Endodermal cell (in vitro differentiated cells): ENCODE data around the gene HYAL2. TPM values are rescaled to one million over a fixed set of nuclear protein-coding genes. Genes with fewer than 3 reads are reported as not detected.

Source experiments
- DNase-seq: peaks from one replicate; pipeline ENCODE4 v3.0.0-alpha.2; 2017
- H3K27ac ChIP-seq: 2 replicates; pipeline ENCODE4 v1.5.1; 2013; ENCODE audit warnings: mild to moderate bottlenecking, low read depth, low read length, moderate library complexity
- H3K27me3 ChIP-seq: 2 replicates; pipeline ENCODE4 v1.6.1; 2013; ENCODE audit warnings: mild to moderate bottlenecking, low read length, moderate library complexity; ENCODE audit not compliant: insufficient read depth, control insufficient read depth, poor library complexity, severe bottlenecking
- H3K36me3 ChIP-seq: 2 replicates; pipeline ENCODE4 v1.7.0; 2013; ENCODE audit warnings: mild to moderate bottlenecking, low read length, moderate library complexity; ENCODE audit not compliant: control insufficient read depth, insufficient read depth
- H3K4me1 ChIP-seq: one replicate; pipeline ENCODE4 v1.7.0; 2013; ENCODE audit warnings: low read length; ENCODE audit not compliant: control insufficient read depth, insufficient read depth
- H3K4me3 ChIP-seq: 2 replicates; pipeline ENCODE4 v1.5.1; 2013; ENCODE audit warnings: mild to moderate bottlenecking, low read length, moderate library complexity
- H3K9ac ChIP-seq: 2 replicates; pipeline ENCODE4 v1.6.1; 2013; ENCODE audit warnings: mild to moderate bottlenecking, low read length, moderate library complexity; ENCODE audit not compliant: poor library complexity, severe bottlenecking; ENCODE audit errors: extremely low read depth
- H3K9me3 ChIP-seq: 2 replicates; pipeline ENCODE4 v1.6.1; 2013; ENCODE audit warnings: mild to moderate bottlenecking, low read length, moderate library complexity; ENCODE audit not compliant: control insufficient read depth
- H3K27ac Mint-ChIP-seq: 2 replicates; pipeline ENCODE4 v1.8.0; 2020; ENCODE audit warnings: mixed read lengths
- H3K27me3 Mint-ChIP-seq: 2 replicates; pipeline ENCODE4 v1.8.0; 2021; ENCODE audit warnings: mild to moderate bottlenecking, mixed read lengths; ENCODE audit not compliant: insufficient read depth
- H3K36me3 Mint-ChIP-seq: 2 replicates; pipeline ENCODE4 v1.8.0; 2020; ENCODE audit warnings: low read depth, mixed read lengths
- H3K4me1 Mint-ChIP-seq: 2 replicates; pipeline ENCODE4 v1.8.0; 2020; ENCODE audit warnings: mixed read lengths
- H3K4me3 Mint-ChIP-seq: 2 replicates; pipeline ENCODE4 v1.8.0; 2020; ENCODE audit warnings: mild to moderate bottlenecking, moderate library complexity, mixed read lengths
- H3K9me3 Mint-ChIP-seq: 2 replicates; pipeline ENCODE4 v1.8.0; 2020; ENCODE audit warnings: mild to moderate bottlenecking, mixed read lengths
- WGBS, 2 experiments: methylation state at CpG; one replicate each; pipeline versions ENCODE4 v1.1.5 to v1.1.7; 2013; ENCODE audit warnings: missing lambda C conversion rate in 2 of 2, mixed read lengths in 1 of 2; ENCODE audit not compliant: insufficient coverage in 1 of 2, insufficient read length in 1 of 2; 5-methylcytosine and 5-hydroxymethylcytosine counted together
- total RNA-seq, 2 donors: library from RNA; stranded (reverse); fragmentation: NEBNext Ultra II Directional in 1 of 2; extraction: Animal tissue kit (Norgen Biotek cat#: 25700) in 1 of 2; gene quantifications; 2 replicates in 1 of 2; 3 replicates in 1 of 2; pipeline ENCODE4 v1.2.1, GENCODE V29; 2021
- TF ChIP-seq, protein P1 (sequence below): fragments of 200-600 bp; sonication (generic); conservative IDR thresholded peaks from 2 replicates; pipeline ENCODE4 v1.5.0; 2021; ENCODE audit warnings: antibody characterized with exemption, mild to moderate bottlenecking

Gene HYAL2
- total RNA-seq, 2 donors from 2014 or later = 55.3 to 61.1 TPM

DNA sequence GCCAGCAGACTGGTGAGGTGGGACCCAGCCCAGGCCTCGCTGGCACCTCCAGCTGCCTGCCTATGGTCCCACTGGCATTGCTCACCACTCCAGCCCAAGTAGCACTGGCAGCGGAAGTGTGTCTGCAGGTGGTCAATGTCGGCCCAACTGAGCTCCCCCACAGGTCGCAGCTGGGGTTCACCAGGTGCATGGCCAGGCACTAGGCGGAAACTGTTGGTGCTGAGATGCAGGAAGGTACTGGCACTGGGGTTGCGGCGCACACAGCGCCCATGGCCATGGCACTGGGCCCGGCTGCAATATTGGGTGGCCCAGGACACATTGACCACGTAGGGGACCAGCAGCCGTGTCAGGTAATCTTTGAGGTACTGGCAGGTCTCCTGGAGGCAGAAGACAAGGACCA lies 4.4 kb downstream of the HYAL2 start:
- no peak for DNase-seq
- Histone ChIP-seq H3K27ac (no peak overlapping the region), H3K9ac (no peak overlapping the region), H3K4me3 (no peak overlapping the region), H3K27me3 (no peaks in the 10 kb centered on the region), H3K9me3 (no peaks in the 10 kb centered on the region), H3K4me1 (peaks cover 17% of the 10 kb centered on the region), H3K36me3 (peaks cover 31% of the 10 kb centered on the region)
- peaks cover 58% of the 10 kb centered on the region for H3K36me3 Mint-ChIP-seq
- H3K4me1 Mint-ChIP-seq = peaks cover 22% of the 10 kb centered on the region
- no peak overlapping the region for H3K27ac Mint-ChIP-seq
- WGBS, 2 experiments = 95 to 100% methylated on average over 8 to 11 of the region's 11 CpGs
- no peaks in the 10 kb centered on the region for H3K27me3 Mint-ChIP-seq
- peaks cover 10% of the 10 kb centered on the region for H3K9me3 Mint-ChIP-seq
- TF ChIP-seq, protein P1, sequence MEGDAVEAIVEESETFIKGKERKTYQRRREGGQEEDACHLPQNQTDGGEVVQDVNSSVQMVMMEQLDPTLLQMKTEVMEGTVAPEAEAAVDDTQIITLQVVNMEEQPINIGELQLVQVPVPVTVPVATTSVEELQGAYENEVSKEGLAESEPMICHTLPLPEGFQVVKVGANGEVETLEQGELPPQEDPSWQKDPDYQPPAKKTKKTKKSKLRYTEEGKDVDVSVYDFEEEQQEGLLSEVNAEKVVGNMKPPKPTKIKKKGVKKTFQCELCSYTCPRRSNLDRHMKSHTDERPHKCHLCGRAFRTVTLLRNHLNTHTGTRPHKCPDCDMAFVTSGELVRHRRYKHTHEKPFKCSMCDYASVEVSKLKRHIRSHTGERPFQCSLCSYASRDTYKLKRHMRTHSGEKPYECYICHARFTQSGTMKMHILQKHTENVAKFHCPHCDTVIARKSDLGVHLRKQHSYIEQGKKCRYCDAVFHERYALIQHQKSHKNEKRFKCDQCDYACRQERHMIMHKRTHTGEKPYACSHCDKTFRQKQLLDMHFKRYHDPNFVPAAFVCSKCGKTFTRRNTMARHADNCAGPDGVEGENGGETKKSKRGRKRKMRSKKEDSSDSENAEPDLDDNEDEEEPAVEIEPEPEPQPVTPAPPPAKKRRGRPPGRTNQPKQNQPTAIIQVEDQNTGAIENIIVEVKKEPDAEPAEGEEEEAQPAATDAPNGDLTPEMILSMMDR = no peak
- peak overlapping the region; percentile 87 for H3K4me3 Mint-ChIP-seq

DNA sequence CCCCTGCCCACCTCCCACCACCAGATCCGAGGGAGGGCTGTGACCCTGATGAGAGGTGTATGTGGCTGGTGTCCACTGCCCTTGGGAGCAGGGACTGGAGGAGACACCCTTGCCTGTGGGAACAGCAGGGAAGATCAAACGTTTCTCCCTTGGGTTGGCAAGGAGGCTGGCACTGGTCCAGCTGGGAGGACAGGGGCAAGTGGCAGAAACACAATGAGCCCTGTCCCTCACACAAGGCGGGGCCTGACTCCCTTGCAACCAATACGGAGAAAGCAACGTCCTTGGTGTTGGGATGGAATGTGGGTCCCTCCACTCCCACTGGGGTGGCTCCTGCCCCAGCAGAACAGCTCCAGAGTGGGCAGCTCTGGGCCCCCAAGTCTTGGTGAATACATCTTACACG lies 5.2 kb downstream of the HYAL2 start:
- no peaks in the 10 kb centered on the region for H3K27me3 Mint-ChIP-seq
- no peak overlapping the region for H3K27ac ChIP-seq
- H3K9ac ChIP-seq = no peak overlapping the region
- 93 to 95% methylated on average over 5 to 6 of the region's 6 CpGs for WGBS, 2 experiments
- H3K9me3 ChIP-seq = no peaks in the 10 kb centered on the region
- H3K27me3 ChIP-seq = no peaks in the 10 kb centered on the region
- peaks cover 31% of the 10 kb centered on the region for H3K36me3 ChIP-seq
- H3K4me1 Mint-ChIP-seq = peaks cover 16% of the 10 kb centered on the region
- TF ChIP-seq, protein P1 = no peak
- DNase-seq = peak; percentile 43
- peaks cover 16% of the 10 kb centered on the region for H3K9me3 Mint-ChIP-seq
- peaks cover 12% of the 10 kb centered on the region for H3K4me1 ChIP-seq
- no peak overlapping the region for H3K27ac Mint-ChIP-seq
- H3K4me3 ChIP-seq = no peak overlapping the region
- peaks cover 59% of the 10 kb centered on the region for H3K36me3 Mint-ChIP-seq
- no peak overlapping the region for H3K4me3 Mint-ChIP-seq

DNA sequence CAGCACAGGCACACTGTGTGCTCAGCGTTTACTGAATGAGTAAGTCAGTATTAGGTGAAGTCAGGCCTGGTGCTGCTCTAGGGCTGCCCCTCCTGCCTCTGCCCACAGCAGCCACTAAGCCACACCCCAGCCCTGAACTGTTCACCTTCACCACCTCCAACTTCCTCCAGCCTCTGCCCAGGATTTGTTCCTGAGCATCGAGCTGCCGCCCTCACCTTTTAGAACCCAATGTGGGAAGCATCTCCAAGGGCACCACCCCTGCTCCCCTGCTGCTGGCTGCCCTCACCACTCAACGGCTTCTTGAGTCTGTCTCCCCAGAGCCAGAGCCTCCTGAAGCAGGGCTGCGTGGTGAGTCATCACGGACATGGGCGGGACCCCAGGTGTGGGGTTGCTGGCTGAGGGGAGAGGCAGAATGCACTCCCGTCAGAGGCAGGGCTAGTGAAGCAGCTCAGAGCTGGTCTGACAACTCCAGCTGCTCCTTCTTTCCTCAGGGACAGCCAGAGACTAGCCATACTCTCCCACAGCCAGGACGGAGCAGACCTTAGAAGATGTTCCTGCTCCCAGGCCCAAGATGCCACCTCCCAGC lies 5.8 kb downstream of the HYAL2 start:
- Histone ChIP-seq H3K9me3 (no peaks in the 10 kb centered on the region), H3K36me3 (peaks cover 31% of the 10 kb centered on the region), H3K27ac (no peak overlapping the region), H3K4me1 (peaks cover 11% of the 10 kb centered on the region), H3K9ac (no peak overlapping the region), H3K4me3 (no peak overlapping the region), H3K27me3 (no peaks in the 10 kb centered on the region)
- peak; percentile 84 for DNase-seq
- H3K4me3 Mint-ChIP-seq = no peak overlapping the region
- peaks cover 59% of the 10 kb centered on the region for H3K36me3 Mint-ChIP-seq
- no peaks in the 10 kb centered on the region for H3K27me3 Mint-ChIP-seq
- TF ChIP-seq, protein P1 = no peak
- H3K9me3 Mint-ChIP-seq = peaks cover 16% of the 10 kb centered on the region
- H3K4me1 Mint-ChIP-seq = peaks cover 16% of the 10 kb centered on the region
- 82 to 94% methylated on average over 3 to 9 of the region's 9 CpGs for WGBS, 2 experiments
- H3K27ac Mint-ChIP-seq = no peak overlapping the region
